HG03175 (cell line): Measurements from ENCODE around the gene ACTR3.
"Not testable (repeated sequence)": the region's sequence is repeated elsewhere in the genome, so short reads cannot be mapped to it uniquely, and the experiment has no call there.

ENCODE experiments used
- ATAC-seq: cut with Tn5 transposase; IDR thresholded peaks from one replicate; pipeline ENCODE4 v1.9.1; 2021; ENCODE audit warnings: mild to moderate bottlenecking, moderate library complexity; ENCODE audit not compliant: unreplicated experiment

The ACTR3 gene

DNA sequence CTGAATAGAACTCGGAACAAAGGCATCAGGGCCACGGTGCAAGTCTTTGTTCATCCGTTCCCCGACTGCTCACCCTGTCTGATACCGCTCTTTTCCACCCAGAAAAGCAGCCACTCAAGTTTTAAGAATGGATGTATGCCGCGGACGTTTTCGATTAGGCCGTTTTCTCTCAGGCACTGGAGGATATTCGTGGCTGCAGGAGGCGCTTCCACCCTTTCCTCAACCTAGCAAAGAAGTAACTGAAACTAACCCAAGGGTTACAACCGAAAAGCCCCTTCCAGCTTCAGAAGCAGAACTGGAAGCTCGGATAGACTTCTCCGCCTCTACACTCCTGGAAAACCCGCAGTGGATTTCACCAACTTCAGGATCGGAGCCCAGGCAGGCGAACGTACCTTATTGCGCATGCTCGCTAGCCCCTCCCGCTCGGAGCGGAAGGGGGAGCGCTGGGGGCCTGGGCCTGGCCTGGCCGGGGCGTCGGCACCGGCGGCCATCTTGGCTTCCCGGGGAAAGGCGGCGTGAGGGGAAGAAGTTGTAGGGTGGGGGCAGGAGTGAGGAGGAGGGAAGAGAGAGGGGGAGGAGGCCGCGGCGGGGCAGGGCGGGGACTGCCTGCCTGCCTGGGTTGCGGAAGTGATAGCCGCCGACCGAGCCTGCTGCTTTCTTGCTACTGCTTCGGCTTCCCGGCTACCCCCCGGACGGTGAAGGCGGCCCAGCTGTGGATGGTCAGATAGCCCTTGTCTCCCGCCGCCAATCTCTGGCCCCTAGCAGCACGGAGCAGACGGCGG, at the start of gene ACTR3:
Gene ACTR3 (plus strand): TSS at position 619 of the 782 bp plus-strand sequence. CDS start 191 bp downstream, outside the sequence.
- ATAC-seq = peak; percentile 52

DNA sequence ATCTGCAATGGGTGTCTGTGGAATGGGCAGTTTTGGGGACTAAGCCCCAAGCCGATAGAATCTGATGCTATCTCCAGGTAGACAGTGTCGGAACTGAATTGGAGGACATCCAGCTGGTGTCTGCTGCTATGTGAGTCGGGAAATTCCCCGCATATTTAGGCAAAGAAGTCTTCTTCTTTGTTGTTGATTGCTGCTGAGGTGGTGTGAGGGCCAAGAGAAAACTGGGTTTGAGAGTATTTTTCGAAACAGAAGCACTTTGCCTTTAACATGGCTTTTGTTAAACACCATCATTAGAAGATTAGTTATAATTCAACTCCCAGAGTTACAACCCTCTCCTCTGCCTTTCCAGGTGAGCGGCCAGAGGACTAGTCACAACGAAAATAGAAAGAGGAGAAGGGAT, 49.4 kb upstream of the ACTR3 start:
- ATAC-seq = no peak

DNA sequence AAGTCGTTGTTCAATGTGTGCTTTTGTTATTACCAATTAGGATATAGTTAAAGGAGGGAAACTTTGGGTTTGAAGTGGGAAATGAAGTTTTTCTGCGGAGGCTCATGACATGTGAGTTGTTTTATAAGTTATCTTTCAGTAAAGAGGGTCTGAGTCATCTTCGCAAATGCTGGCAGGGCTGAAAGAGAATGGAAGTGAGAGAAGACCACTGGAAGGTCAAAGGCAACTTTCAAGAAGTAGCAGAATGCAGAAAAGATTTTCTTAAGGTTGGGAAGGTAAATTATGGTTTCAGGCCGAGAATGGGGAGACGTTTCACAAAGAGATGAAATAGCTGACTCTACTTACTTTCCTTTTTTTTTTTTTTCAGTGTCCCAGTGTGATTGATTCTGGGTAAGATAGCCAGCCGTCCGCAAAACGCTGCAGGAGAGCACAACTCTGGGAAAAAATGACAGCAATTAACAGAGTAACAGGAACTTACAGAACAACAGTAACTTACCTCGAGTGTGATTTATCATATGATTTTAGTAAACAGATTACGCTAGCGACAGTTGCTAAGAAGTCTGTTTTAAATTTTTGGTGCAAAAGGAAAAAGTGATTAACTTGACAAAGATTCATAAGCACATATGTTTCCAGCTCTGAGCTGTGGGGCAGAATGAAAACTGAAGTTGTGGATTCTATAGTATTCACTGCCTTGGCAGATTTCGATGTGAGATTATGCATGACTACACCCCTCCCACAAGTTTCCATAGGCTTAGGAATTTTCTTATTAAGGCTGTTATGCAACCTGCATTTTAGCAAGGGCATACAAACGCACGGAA, 46.8 kb upstream of the ACTR3 start:
- no peak for ATAC-seq

DNA sequence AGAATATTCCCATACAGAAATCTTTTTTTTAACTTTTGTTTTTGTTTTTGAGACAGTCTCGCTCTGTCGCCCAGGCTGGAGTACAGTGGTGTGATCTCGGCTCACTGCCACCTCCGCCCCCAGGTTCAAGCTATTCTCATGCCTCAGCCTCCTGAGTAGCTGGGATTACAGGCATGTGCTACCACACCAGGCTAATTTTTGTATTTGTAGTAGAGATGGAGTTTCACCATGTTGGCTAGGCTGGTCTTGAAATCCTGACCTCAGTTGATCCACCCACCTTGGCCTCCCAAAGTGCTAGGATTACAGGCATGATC, 46.2 kb upstream of the ACTR3 start:
- not testable (repeated sequence) for ATAC-seq

DNA sequence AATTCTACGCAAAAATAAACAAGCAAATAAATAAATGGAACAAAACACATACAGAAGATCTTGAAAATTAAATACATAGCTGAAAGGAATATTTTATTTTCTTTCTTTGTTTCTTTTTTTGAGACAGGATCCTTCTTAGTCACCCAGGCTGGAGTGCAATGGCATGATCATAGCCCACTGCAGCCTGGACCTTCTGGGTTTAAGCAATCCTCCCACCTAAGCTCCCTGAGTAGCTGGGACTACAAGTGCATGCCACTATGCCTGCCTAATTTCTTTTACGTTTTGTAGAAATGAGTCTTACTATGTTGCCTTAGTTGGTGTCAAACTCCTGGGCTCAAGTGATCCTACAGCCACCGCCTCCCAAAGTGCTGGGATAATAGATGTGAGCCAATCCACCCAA, 44.6 kb upstream of the ACTR3 start:
- no peak for ATAC-seq

DNA sequence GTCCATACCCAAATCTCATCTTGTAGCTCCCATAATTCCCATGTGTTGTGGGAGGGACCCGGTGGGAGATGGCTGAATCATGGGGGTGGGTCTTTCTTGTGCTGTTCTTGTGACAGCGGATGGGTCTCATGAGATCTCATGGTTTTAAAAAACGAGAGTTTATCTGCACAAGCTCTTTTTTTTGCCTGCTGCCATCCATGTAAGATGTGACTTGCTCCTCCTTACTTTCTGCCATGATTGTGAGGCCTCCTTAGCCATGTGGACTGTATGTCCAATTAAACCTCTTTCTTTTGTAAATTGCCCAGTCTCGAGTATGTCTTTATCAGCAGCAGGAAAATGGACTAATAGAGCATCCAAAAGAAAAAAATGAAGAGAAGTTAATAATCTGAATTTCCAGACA, 44.1 kb upstream of the ACTR3 start:
- ATAC-seq = not testable (repeated sequence)

DNA sequence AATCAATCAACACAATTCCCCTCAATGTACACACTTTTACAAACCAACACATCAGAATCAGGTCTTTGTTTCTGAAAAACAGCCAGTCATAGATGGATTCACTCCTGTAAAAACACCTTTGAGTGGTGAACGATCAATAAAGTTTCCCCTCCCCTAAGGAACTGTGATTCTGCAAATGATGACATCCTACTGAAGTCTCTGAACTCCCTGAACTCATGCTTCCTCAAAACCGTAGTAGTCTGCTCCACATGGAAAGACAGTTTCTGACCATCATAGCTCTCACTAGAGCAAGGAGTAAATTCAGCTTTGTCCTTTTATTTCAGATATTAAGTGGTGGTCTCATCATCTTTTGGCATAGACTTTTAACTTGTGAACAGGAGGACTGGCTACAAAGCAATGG, 43.5 kb upstream of the ACTR3 start:
- ATAC-seq = no peak

DNA sequence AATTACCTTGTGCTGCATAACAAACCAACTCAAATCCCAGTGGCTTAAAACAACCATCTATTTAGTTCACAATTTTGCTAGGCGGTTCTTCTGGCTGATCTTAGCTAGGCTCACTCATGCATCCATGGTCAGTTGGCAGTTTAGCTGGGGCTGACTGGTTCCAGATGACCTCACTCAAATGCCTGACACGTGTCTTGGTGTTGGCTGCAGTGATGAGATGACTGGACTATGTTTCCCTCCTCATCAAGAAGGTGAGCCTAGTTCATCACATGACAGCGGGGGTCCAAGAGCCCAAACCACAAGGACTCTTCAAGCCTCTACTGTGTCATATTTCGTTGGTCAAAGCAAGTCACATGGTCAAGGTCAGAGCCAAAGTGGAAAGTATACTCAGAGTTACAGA, 42.7 kb upstream of the ACTR3 start:
- ATAC-seq = peak; percentile 88

DNA sequence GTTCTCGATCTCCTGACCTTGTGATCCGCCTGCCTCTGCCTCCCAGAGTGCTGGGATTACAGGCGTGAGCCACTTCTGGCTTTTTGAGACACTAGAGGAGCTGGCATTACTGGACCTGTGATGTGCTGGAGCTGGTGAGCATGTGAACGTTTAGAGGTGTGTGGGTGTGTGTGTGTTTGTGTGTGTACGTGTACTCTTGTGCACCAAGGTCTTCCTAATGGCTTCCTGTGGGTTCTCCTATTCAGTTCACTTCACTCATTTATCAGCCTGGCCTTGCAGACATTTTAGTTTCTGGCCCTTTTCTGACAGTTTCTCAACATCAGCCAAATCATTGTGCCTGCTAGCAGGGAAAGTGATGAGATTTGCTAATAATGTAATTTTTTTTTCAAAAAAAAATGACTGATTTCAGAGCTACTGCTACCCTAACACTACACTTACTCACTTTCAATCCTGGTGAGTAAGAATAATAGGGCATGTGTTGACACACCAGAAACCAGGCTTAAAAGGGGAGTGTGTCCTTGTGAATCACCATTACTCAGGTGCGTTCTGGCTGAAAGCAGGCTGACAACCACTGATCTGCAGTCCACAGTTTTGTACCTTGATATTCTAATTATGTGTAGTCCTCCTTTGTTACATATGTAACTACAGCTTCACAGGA, 41.0 kb upstream of the ACTR3 start:
- no peak for ATAC-seq

DNA sequence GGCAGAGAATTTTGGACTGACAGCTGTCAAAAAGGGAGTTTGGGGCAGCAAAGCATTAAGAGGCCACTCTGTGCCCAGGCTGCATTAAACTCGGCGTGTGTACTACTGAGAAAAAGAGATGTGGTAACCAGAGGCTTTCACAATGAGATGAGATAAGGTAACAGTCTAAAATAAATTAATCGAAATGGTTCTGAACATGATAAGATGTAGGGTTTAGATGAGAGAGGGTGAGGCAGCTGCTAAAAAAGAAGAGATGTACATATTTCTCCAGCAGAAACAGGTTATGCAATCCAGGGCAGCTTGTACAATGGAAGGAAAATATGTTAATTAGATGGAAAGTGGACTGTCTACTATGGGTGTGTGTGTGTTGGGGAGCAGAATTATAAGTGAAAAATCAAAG, 39.2 kb upstream of the ACTR3 start:
- ATAC-seq = no peak

DNA sequence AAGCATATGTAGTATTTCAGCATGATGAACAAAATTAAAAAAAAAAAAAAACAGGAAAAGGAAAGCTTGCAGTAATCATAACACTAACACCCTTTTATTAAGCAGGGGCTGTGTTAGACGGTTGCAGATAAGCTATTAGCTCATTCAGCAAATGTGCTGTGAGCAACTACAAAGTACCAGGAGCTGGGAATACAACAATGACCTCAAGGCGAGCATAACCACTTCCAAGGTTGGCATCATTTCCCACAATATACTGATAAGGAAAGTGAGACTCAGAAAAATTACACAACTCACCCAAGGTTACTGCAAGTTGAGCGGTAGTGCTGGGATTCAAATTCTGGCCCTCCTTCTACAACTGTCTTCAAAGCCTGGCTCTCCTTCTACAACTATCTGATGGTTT, 38.2 kb upstream of the ACTR3 start:
- no peak for ATAC-seq

DNA sequence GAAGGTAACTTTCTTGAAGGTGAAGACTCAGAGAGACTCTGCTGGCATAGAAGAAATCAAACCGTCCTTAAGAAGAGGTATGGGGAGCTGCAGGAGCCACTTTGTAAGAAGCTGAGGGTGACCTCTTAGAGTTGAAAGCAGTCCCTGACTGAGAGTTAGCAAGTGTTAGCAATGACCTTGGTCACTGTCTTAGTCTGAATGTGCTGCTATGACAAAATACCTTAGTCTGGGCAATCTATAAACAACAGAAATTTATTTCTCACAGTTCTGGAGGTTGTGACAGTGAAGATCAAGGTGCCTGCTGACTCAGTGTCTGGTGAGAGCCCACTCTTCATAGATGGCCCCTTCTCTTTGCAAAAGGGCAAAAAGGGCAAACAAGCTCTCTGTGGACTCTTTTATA, 35.7 kb upstream of the ACTR3 start:
- ATAC-seq = no peak

DNA sequence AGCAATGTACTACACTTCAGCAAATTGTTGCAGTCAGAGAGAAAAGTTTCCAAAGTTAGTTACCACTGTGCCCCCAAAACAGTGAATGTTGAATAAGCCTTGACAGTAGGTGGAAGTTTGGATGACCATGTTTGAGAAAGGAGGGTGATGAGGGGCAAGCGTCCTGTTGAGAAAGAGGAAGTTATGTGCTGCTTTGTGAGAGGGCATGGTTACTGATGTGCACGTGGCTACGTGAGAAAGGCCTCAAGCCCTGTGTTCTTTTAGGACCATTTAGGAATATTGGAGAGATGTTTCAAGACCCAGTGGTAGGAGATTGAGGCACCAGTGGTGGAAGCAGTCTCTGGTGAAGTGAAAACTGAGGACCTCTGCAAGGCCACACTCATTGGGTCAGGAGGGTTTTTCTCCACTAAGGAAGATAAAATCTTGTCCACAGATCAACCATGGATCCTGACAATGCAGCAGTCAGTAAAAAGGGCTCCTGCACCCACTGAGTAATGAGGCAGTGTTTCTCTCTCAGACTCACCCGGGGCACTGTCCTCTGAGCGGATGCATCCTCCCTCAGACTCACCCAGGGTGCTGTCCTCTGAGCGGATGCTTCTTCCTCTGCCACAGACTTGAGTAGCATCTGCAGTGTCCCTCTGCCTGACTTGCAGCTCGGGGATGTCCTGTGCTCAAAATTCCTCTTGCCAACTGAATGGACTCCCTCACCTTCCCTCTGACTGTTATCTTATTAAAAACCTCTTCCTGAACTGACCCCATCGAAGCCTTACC, 34.7 kb upstream of the ACTR3 start:
- ATAC-seq = peak; percentile 44

DNA sequence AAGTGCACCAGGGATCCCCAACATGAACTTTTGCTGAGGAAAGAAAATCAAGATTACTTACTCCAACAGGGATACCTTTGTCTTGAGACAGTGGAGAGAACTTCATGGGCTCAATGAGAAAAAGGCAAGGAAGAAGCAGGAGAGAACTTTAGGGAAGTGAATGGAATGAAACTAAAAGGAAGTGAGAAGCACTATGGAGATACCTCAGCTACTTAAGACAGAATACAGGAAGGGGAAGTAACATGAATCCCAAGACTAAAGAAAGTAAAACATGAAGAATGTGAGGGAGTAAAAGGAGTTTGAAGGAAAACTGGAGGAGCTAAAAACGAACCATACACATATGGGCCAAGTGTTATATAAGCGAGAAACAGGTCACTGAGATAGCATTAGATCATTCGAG, 32.4 kb upstream of the ACTR3 start:
- no peak for ATAC-seq

DNA sequence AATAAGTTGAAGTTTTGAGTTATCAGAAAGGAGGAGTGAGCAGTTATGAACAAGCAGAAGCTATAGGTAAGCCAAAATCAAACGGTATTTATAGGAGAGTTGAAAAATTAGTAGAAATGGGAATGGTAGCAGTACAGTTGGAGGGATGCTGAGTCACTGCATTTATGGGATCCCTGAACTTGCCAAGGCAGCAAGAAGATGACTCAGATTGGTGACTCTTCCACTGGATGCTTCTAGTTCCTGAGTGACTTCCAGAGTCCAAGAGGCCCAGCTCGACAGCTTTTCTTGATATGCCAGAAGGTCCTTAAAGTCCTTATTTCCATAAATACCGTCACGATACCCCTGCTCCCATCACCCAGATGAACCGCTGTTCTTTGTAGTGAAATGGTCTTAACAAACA, 31.1 kb upstream of the ACTR3 start:
- ATAC-seq = no peak

DNA sequence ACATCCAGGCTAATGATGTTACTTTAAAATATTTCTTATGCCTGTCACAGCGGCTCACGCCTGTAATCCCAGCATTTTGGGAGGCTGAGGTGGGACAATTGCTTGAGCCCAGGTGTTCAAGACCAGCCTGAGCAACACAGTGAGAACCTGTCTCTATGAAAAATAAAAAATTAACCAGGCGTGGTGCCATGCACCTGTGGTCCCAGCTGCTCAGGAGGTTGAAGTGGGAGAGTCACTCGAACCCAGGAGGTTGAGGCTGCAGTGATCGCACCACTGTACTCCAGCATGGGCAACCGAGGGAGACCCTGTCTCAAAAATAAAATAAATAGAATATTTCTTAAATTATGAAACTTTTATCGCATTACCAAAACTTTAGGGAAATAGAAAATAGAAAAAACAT, 28.1 kb upstream of the ACTR3 start:
- ATAC-seq = no peak

DNA sequence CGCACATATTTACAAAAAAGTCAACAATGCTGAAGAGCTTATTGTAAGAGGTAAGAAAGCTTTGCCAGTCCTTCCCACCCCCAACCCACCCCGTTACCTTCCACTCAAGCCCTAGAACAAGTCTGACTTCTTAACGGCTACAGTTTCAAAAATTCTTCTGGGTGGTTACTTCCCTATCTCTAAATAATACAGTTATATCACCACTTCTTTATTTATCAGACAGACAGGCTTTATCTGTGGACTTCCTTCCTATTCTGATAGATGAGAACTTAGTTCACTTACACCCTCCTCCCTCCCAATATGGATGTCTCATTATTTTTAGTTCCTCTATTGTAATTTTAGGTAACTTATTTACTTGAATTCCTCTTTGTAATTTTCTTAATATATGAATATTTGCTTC, 26.7 kb upstream of the ACTR3 start:
- ATAC-seq = no peak

DNA sequence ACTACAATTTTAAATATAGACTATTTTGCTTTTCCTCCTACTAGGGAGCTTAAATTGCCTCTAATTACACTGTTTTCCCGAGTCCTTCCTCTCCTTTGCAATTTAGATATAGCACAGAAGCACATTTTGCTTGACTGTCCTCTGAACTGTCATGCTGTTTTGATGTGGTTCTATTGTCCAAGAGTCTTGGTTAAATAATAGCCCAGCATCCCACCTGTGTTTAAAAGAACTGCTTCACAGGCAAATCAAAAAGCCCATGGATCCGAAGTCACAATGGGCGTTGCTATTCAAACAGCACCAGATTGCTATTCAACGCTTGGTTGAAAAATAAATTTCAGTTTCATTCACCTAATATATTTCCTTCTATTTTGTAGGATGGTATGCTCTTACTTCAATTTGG, 22.3 kb upstream of the ACTR3 start:
- ATAC-seq = no peak

DNA sequence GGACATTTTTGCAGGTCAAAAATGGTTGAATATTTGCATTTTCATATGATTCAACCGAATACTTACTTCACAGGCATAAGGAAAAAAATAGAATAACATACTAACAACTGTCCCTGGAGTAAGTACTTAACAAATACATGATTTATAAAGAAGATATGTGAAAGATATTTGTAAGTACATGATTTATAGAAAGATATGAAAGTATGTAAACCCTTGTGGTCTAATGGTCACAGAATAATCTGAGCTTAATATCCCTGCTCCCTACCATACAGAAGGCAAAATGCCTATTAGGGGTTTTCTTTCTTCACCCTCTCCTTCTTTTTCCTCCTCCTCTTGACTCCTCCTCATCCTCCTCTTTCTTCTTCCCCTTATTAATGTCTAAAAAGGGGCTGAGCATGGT, 20.6 kb upstream of the ACTR3 start:
- ATAC-seq = no peak

DNA sequence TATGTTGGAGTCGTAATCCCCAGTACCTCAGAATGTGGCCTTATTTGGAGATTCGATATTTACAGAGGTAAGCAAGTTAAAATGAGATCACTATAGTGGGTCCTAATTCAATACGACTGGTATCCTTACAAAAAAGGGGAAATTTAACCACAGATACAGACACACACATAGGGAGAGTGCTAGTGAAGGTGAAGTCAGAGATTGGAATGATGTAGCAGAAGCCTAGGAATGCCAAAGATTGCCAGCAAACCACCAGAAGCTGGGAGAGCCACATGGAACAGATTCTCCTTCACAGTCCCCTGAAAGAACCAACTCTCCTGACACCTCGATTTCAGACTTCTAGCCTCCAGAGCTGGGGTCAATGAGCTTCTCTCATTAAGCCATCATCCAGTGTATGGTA, 17.7 kb upstream of the ACTR3 start:
- ATAC-seq = no peak

DNA sequence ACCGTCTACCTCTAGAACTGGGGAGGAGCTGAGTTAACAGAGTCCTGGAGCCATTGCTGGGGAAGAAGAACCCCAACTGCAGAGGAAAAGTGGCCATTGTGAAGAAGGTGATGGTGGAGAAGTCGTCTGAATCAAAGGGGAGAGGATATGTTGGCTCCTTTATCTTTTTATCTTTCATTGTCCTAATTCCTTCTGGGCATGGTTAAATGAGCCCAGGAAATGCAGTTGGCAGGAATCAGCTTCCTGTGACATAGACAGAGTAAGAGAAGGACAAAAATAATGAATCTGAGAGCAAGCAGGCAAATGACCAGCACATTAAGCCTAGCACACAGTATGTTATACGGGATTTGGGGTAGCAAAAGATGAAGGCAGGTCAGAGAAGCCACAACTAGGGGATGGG, 16.0 kb upstream of the ACTR3 start:
- ATAC-seq = no peak
